Inferior parietal cortex (tissue), 1 donor: Measurements from ENCODE around the gene NRXN3.
"Not testable (repeated sequence)": the region's sequence is repeated elsewhere in the genome, so short reads cannot be mapped to it uniquely, and the experiment has no call there.

Source experiments
- DNase-seq: peaks from one replicate; pipeline ENCODE4 v3.0.0-alpha.2; 2016; ENCODE audit errors: extremely low spot score

The NRXN3 gene

DNA sequence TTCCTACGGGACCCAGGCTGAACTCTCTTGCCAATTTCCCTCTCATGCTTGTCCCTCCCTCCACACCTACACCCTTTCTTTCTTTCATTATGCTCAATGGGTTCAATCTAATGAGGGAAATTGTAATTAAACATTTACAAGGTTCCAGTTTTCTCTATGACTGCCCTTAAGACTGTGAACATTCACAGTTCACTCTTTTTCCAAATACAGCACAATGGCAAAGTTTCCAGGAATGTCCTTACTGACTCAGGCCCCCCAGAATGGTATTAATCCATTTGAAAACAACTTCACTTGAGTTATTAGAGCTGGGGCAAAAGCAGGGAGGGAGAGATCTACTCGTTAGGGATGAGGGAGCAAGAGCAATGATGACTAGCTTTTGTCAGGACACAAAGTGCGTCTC is 892.1 kb downstream of the NRXN3 start:
- no peak for DNase-seq

DNA sequence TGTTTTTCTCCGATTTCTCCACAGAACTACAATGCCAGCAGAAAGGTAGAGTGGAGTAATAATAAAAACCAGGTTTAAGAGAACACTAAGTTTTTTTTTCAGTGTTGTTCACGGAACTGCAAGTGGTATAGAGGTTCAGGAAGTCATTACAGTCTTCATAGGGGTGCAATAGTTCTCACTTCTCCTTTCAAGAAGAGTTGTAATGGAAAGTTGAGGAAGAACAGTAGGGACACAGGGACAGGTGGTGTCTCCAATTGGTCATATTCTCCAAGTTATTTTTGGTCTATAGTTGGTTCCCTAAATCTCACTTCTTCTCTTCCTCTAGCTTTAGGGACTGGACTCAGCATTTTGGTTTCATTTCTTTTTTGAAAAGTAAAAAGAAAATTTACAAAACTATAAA is 894.0 kb downstream of the NRXN3 start:
- DNase-seq, result no peak

DNA sequence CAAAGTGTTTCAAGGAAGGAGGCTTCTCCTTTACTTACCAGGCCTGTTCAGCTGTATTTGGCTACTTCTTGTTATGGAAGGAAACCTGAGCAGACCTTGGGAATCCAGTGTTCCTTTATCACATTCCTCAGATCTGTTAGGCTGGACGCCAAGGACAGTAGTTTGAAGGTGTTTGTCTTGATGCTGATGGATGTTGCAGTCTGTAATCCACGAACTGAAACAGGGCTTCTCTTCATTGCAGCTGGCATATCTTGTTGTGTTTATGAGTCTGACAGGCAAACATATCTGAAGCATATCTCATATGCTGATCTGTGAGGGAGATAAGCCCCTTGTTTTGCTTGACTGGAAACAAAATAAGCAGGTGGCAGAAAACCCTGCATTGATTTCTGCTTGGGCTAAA is 904.3 kb downstream of the NRXN3 start:
- DNase-seq, result no peak

DNA sequence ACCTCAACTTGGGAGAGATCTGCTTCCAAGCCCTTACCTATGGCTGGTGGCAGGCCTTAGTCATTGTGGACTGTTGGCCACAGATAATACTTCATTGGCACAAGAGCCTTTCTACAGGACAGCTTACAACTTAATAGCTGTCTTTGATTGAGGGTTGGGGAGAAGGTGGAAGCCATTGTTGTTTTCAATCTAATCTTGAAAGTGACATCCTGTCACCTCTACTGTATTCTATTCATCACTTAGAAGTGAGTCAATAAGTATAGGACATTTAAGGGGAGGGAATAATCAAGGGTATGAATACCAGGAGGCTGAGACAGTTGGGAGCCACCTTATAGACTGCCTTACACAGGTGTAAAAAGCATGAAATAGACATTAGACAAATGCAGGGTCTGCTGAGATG is 906.3 kb downstream of the NRXN3 start:
- DNase-seq, result no peak

DNA sequence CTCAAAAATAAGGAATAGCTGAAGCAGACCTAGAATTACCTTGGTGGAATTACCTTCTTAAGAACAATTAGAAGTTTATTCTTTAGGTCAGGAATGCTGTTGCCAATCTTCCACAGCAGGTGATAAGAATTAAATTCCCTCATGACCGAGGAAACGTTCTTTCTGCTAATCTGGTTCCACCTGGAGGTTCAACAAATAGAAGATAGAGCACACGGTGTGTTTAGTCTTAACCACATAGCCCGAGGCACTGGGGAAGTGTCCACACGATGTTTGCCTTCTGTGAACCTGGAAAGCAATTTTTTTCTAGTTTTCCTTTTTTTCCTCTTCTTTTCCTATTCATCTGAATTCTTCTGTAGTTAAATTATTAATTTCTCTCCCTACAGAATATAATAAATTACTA is 906.9 kb downstream of the NRXN3 start:
- DNase-seq, result no peak

DNA sequence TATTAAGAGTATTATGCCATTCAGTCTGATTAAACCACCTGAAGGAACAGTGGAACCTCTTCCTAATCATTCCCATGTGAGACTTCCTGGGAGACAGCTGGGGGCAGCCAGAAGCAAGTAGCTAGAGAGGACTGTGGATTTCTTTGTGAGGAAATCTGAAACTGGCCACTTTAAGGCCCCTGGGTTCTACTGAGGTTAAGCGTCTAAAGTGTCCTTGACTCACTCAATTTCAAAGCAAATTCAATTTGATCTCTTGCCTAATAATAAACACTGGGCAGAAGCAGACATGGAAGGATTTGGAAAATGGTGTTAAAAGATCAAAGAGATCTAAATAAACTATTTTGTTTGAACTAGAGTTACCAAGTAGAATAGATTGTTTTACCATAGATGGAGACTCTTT is 909.9 kb downstream of the NRXN3 start:
- DNase-seq, result no peak

DNA sequence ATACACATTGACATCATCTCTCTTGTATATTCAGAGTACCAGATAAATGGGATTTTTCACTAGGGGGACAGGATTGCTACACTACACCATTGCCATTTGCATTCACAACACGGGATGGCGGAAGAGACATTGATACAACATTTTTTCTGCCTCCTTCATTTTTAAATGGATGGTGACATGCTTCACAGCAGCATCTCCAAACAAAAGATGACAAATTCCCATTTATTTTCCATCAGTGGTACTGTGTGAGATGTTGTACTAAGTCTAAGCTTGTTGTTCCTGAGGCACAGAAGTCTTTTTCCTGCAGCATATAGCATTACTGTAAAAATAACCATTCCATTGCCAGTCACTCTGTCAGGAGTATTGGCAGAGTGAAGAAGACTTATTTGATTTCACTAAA is 912.7 kb downstream of the NRXN3 start:
- DNase-seq, result no peak

DNA sequence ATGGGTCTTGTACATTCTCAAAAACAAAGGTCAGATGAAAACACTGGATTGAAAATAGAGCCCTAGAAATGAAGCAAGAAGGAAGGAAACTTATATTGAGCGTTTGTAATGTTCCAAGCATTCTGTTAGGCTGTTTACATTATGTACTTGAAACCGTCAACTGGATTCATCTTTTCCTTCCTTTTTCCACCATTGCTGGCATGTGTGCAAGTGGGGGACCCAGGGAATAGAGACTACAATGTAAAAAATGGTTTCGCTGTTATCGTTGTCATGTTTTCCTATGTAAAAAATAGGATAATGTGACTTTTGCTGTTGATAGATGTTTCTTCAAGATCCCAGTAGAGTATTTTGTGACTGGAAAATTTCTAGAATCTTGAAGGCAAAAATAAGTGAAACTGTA is 913.2 kb downstream of the NRXN3 start:
- no peak for DNase-seq

DNA sequence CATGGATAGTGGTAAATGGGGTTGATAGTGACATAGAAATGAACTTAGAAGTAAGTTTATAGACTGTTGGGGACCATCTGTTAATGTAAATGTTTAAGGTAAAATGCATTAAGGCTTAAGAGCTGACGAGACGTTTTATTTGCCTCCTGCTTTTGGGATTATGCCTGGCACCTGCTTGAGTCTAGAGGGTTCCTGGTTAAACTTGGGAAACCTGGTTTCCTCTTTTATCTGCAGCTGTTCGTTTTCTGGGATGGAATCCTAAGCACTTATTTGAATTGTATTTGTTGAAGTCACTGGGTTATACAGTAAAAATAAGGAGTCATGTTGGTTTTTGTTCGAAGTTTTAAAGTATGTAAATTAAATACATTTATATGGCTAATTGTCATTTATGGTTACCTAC is 914.7 kb downstream of the NRXN3 start:
- DNase-seq, result no peak

DNA sequence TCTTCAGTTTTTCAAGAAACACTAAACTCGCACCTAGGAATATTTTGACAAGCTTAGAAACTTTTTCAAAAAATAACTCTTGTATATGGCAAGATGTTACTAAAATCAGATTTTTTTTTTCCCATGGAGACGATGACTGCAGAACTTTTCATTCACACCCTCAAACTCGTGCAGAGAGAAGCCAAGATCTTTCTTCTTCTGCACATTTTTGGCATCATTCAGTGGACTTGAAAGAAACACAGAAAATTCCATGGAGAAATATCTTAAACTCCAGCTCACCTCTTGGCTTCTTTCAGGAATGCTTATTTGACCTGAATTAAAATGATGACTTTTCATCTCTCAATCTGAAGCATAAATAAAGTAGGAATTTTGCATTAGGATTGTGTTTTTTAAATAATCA is 919.4 kb downstream of the NRXN3 start:
- peak; percentile 32 for DNase-seq

DNA sequence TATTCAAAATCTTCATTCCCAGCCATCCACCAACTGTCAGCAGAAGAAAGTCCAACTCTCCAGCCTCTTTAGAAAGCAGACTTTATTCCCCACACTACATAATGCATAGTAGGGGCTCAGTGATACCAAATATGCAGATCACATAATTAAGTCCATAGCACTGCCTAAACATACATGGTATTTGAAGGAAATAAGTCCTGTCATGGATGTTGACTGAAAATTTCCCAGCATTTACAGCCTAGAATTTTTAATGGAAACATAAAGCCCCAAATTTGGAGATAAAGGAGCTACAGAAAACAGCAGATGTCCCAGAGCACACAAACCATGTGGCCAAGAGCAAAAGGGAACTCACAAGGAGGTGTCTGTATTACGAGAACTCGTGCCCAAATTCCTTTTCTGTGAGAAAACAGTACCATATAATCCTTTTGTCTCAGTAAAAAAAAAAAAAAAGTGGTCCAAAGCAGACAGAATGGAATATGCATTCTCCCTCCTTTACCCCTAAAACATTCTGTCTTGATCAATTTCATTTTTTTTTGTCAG is 920.5 kb downstream of the NRXN3 start:
- no peak for DNase-seq

DNA sequence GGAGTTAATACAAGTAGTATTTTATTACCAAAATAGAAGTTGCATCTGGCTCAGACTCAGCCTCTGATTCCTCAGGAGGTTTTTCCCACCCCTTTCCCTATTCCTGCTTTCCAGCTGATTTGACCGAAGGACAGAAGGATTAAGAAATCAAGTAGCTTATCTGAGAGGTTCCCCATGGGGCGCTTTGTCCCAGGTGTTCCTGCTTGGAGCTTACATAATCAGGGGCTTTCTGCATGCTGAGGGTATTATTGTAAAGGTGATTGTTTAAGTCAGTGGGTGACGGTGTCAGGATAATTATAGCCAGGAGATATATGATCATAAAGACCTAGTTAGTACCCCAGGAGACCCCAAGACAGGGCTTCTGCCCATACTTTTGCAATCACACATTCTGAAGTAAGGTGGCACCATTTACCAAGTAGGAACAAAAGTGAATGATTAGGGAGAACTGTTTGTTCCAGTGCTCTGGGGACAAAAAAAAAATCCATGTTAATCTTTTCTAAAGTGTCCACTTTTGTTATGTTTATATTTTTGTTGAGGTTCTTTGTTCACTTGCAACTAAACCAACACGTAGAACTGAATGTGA is 921.3 kb downstream of the NRXN3 start:
- DNase-seq, result no peak

DNA sequence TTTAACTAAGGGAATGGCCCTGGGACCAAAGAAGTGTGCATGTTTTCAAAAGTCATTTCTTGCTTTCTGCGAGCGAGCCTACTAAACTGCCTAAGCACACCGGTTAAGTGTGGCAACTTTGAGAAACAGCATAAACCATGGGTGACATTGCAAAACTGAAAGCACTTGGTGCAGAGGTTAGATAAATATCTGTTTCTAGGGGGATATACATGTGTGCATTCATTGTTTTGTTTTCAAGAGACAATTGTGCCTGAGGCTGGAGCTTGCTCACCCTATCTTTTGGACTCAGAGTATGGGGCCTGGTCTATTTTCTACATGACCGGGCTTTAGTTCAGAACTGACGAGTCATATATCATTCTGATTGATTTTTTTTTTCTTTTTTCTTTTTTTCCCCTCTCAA is 923.4 kb downstream of the NRXN3 start:
- DNase-seq, result no peak

DNA sequence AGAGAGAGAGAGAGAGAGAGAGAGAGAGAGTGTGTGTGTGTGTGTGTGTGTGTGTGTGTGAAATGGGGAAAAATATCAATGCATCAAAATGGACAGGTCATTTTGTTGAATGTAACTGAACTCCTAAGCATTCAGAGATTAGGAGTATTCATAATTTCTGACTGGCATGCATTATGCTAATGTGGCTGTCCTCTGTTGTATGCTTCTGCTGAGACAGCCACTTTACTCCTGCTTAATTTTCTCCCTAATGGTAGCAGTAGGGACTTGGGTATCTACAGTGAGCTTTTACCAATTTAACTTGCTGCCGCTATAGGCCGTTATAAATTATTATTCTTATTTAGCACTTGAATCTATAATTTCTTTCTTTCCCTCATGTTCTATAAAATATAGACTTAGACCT is 924.8 kb downstream of the NRXN3 start:
- DNase-seq, result no peak

DNA sequence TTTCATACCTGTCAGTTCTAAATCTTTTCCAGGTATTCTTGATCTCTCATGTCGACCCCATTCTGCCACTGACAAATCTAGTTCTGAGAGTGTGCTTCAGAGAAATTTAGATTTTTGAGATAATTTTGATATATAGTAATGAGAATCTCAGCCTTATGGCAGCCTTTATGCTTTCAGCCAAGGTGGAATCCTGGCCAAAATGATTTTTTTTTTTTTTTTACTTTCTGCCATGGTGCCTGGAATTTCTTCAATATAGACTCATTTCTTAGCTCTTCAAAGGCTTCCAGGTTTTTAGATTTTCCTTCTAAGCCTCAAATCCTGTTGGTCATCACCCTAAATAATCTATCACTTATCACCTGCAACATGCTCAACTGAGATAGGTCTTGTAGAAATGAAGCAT is 926.6 kb downstream of the NRXN3 start:
- no peak for DNase-seq

DNA sequence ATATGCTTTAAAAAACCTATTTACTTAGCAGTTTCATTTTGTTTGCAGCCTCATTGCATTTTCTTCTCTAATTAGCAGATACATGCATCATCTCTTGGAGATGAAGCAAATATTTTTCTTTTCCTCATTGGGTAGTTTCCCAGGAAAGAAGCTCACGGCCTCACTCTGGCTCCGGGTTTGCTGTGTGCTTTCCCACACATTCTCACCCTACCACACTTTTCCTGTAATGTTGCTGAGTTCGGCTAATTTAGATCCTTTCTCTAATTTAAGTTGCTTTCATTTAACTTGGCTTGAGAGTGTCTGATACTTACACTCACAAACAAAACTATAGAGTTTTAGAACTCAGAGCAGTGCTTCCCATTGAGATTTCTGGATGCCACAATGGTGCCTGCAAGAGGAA is 928.2 kb downstream of the NRXN3 start:
- DNase-seq, result no peak

DNA sequence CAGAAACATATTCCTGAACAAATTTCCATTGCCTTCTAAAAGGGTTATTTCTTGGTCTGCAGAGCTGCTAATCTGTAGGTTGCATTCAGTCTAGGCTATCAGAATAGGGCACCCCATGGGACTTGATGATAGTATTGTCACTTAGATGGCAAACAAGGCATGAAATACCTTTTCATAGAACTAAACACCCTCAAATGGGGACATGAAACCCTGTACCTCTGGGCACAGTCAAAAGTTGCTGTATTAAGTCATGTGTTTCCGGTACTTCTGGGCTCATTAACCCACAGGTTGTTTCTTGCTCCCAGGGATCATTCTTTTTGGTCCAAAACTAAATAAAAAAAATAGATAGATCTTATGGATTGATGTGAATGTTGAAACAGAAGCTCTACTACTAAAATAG is 930.4 kb downstream of the NRXN3 start:
- no peak for DNase-seq

DNA sequence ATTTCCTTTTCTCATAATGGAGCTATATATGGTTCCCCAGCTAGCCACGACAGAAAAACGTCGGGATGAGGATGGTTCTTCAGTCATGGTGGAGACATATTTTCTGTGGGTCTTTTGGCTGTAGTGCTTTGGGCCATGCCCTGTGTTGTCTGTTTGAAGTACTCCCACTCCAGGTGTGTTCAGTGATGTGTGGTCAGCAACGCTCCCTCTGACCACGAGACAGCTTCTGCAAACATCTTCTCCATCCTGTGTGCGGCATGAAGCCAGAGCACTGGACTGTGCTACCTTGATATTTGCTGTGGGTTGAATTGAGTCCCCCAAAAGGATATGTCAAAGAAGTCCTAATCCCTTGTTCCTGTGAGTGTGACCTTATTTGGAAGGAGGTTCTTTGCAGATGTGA is 931.2 kb downstream of the NRXN3 start:
- no peak for DNase-seq

DNA sequence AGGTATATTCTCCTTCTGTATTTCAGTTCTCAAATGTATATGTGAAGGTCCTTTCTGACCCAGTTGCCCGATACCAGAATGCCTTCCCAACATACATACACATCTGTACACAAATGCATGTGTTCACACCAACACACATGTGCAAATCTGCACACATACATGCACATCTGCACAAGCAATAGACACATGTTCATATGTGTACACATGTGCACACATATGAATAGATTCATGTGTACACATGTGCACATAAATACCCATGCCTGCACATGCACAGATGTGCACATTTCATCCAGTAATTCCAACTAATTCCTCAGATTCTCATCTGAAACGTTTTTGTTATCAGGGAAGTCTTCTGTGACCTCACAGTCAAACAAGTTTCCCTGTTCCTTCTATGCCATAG is 933.6 kb downstream of the NRXN3 start:
- DNase-seq, result no peak

DNA sequence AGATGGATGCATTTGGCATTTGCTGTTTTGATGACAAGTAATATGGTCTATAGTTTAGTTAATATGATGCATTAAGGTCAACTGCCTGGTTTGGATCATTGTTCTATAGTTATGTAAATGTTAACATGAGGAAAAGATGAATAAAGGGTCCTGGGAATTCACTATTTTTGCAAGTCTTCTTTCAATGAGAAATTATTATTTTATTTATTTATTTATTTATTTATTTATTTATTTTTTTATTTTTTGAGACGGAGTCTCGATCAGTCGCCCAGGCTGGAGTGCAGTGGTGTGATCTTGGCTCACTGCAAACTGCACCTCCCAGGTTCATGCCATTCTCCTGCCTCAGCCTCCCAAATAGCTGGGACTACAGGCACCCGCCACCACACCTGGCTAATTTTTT is 940.4 kb downstream of the NRXN3 start:
- DNase-seq, result not testable (repeated sequence)

DNA sequence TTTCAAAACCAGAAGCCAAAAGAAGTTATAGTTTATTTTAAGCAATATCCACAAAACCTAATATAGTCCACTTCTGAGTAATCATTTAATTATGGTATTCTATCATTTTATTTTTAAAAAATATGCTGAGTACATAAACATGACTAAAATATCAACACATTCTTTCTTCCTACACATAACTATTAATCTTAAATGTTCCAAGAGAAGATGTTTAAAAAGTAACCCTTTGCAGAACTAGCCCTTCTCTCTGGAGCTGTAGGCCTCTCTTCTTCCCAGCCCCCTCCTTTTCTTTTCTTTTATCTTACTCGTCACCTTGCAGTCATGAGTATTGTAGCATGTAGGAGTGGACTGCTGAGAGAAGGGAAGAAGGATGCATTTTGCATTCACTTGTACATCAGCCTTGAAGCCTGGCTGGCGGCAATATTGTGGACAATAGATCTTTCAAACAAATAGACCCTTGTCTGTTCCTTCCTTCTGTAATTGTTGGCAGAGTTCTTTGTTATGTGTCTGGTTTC is 941.9 kb downstream of the NRXN3 start:
- DNase-seq, result no peak

DNA sequence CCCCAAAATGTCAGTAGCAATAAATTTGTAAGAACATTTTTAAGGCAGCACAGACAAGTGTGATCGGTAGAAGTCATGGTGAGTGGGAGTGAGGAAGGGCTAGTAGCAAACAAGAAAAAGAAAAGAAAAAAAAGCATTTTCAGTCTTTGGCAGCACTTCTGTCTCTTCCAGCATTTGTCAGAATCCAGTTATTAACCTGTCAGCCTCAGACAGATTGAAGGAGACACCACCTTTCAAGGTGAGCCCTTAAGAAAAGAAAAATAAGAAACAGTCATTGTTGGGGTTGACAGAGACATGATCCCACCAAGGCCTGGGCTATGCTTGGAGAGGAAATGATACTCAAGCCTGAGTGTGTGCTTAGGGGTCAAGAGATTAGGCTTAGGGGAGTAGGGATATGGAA is 947.4 kb downstream of the NRXN3 start:
- no peak for DNase-seq

DNA sequence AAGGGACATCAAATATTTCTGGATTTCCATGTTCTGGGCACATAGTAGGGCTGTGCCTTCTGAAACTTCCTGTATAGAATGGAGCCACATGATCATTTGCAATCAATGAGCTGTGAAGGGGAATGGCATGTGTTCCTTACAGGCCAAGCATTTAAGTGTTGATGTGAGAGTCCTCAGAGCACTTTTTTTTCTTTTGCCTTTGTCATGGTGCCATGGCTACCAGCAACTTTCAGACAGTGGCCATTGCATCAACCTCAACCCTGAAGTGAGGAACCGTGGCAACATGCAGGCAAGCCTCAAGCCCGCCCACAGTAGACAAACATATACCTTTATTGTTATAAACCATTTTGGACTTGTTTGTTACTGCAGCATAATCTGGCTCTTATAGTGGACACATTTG is 948.1 kb downstream of the NRXN3 start:
- DNase-seq, result no peak

DNA sequence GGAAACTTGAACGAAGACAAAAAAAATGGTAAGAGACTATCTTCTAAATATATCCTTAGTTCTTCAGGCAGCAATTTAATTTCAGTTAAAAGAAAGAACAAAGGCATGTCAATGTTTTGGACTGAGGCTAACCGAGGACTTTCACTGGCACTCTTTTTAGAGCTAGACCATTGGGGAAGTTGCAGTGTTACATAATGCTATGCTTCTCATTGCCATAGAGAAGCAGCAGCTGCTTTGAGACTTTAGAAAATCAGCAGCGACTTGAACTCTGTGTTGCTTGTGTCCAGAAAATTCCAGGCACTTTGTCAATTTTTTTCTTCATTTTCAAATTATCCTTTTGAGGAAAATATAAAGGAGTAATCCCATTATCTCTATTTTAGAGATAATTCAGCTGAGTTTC is 964.2 kb downstream of the NRXN3 start:
- peak; percentile 66 for DNase-seq
